CD14-positive monocyte (primary cell): ENCODE measurements around the gene MORF4L2. TPM values are rescaled to one million over a fixed set of nuclear protein-coding genes. Genes with fewer than 3 reads are reported as not detected.

Experiments
- DNase-seq, 3 donors: peaks; one replicate each; pipeline ENCODE4 v3.0.0-alpha.2; 2011 to 2022
- H2AFZ ChIP-seq: 2 replicates; pipeline ENCODE4 v1.6.0; 2012; ENCODE audit warnings: mild to moderate bottlenecking, low read depth, low read length, inconsistent platforms; ENCODE audit not compliant: insufficient read depth, poor library complexity, severe bottlenecking
- H3K27ac ChIP-seq, 2 donors: 1 replicate in 1 of 2; 2 replicates in 1 of 2; pipeline ENCODE4 v1.5.1; 2012 to 2013; ENCODE audit warnings: low read length in 2 of 2, control low read depth in 1 of 2, inconsistent platforms in 1 of 2, low read depth in 1 of 2, mild to moderate bottlenecking in 1 of 2
- H3K27me3 ChIP-seq, 2 donors: one replicate each; pipeline versions ENCODE4 v1.6.0 to v1.6.1; 2011 to 2013; ENCODE audit warnings: low read length in 2 of 2; ENCODE audit not compliant: control insufficient read depth in 2 of 2, insufficient read depth in 2 of 2
- H3K36me3 ChIP-seq, 2 donors: replicated peaks in 1 of 2; 1 replicate in 1 of 2; 2 replicates in 1 of 2; pipeline versions ENCODE4 v1.5.1 to v1.6.1; 2012 to 2013; ENCODE audit warnings: low read length in 2 of 2, control low read depth in 1 of 2, inconsistent platforms in 1 of 2, mild to moderate bottlenecking in 1 of 2; ENCODE audit not compliant: insufficient read depth in 2 of 2, control insufficient read depth in 1 of 2
- H3K4me1 ChIP-seq, 2 donors: 1 replicate in 1 of 2; 2 replicates in 1 of 2; pipeline versions ENCODE4 v1.5.1 to v1.6.1; 2012 to 2013; ENCODE audit warnings: low read length in 2 of 2, control low read depth in 1 of 2, inconsistent platforms in 1 of 2, mild to moderate bottlenecking in 1 of 2, moderate library complexity in 1 of 2; ENCODE audit not compliant: insufficient read depth in 2 of 2, control insufficient read depth in 1 of 2
- H3K4me2 ChIP-seq: replicated peaks from 2 replicates; pipeline ENCODE3; 2012; ENCODE audit warnings: low read length, moderate library complexity, mild to moderate bottlenecking; ENCODE audit not compliant: poor library complexity, severe bottlenecking; ENCODE audit errors: extremely low read depth
- H3K4me3 ChIP-seq, 3 experiments: fragments of 200-600 bp in 1 of 3; sonication (generic) in 1 of 3; replicated peaks in 1 of 3; 1 replicate in 2 of 3; 2 replicates in 1 of 3; pipeline ENCODE4 v1.5.1; 2011 to 2013; ENCODE audit warnings: low read length in 3 of 3, mild to moderate bottlenecking in 3 of 3, control low read depth in 2 of 3, low read depth in 2 of 3, inconsistent platforms in 1 of 3, moderate library complexity in 1 of 3
- H3K79me2 ChIP-seq: 2 replicates; pipeline ENCODE4 v1.6.0; 2012; ENCODE audit warnings: mild to moderate bottlenecking, control low read depth, inconsistent platforms, low read length, moderate library complexity; ENCODE audit not compliant: insufficient read depth
- H3K9ac ChIP-seq: 2 replicates; pipeline ENCODE4 v1.6.0; 2017; ENCODE audit warnings: low read length, mild to moderate bottlenecking; ENCODE audit not compliant: insufficient read depth, poor library complexity, severe bottlenecking
- H3K9me3 ChIP-seq, 2 donors: replicated peaks in 1 of 2; 1 replicate in 1 of 2; 2 replicates in 1 of 2; pipeline versions ENCODE4 v1.5.1 to v1.6.1; 2012 to 2013; ENCODE audit warnings: low read length in 2 of 2, control low read depth in 1 of 2; ENCODE audit not compliant: control insufficient read depth in 1 of 2, insufficient read depth in 1 of 2
- H4K20me1 ChIP-seq: 2 replicates; pipeline ENCODE4 v1.6.0; 2012; ENCODE audit warnings: mild to moderate bottlenecking, low read length, control low read depth, moderate library complexity; ENCODE audit not compliant: insufficient read depth
- H3K27ac Mint-ChIP-seq, 7 donors: one replicate each; pipeline ENCODE4 v1.8.0; 2020; ENCODE audit warnings: mild to moderate bottlenecking in 7 of 7, mixed read lengths in 7 of 7, moderate library complexity in 6 of 7, inconsistent platforms in 2 of 7
- H3K27me3 Mint-ChIP-seq, 3 donors: one replicate each; pipeline ENCODE4 v1.8.0; 2021 to 2022; ENCODE audit warnings: low read depth in 3 of 3, mild to moderate bottlenecking in 3 of 3, mixed read lengths in 3 of 3, moderate library complexity in 3 of 3, inconsistent platforms in 1 of 3
- H3K36me3 Mint-ChIP-seq, 2 donors: one replicate each; pipeline ENCODE4 v1.8.0; 2020; ENCODE audit warnings: mixed read lengths in 2 of 2, inconsistent platforms in 1 of 2, mild to moderate bottlenecking in 1 of 2
- H3K4me1 Mint-ChIP-seq: one replicate; pipeline ENCODE4 v1.8.0; 2020; ENCODE audit warnings: mild to moderate bottlenecking, mixed read lengths
- H3K4me3 Mint-ChIP-seq, 2 donors: one replicate each; pipeline ENCODE4 v1.8.0; 2020; ENCODE audit warnings: mild to moderate bottlenecking in 2 of 2, mixed read lengths in 2 of 2, moderate library complexity in 1 of 2
- H3K9me3 Mint-ChIP-seq, 7 donors: one replicate each; pipeline ENCODE4 v1.8.0; 2020 to 2022; ENCODE audit warnings: mixed read lengths in 7 of 7, mild to moderate bottlenecking in 6 of 7, moderate library complexity in 6 of 7, inconsistent platforms in 2 of 7
- WGBS: methylation state at CpG from one replicate; pipeline ENCODE4 v1.1.5; 2013; ENCODE audit warnings: missing lambda C conversion rate; ENCODE audit not compliant: insufficient coverage; 5-methylcytosine and 5-hydroxymethylcytosine counted together
- intact Hi-C, 2 donors: fragments of 100-400 bp; cut with micrococcal nuclease; formaldehyde crosslinking; loops; one replicate each; pipeline versions ENCODE4 v1.15.0 to v1.15.1; 2023
- polyA plus RNA-seq, 3 donors: library from polyadenylated mRNA; depleted of rRNA in 1 of 3; unstranded in 2 of 3; stranded (reverse) in 1 of 3; fragments of 300-500 nt in 2 of 3; fragments of >200 nt in 1 of 3; fragmentation: Illumina TruSeq in 2 of 3; gene quantifications; 1 replicate in 2 of 3; 2 replicates in 1 of 3; pipeline ENCODE4 v1.2.3, GENCODE V29; 2012 to 2021
- TF ChIP-seq, protein P1 (sequence below): fragments of 200-600 bp; IDR thresholded peaks from one replicate; pipeline ENCODE4 v1.8.0; 2022; ENCODE audit warnings: antibody characterized with exemption, mild to moderate bottlenecking

MORF4L2 gene
- polyA plus RNA-seq, 3 donors = 83.5 to 86.4 (median 83.9) TPM

DNA sequence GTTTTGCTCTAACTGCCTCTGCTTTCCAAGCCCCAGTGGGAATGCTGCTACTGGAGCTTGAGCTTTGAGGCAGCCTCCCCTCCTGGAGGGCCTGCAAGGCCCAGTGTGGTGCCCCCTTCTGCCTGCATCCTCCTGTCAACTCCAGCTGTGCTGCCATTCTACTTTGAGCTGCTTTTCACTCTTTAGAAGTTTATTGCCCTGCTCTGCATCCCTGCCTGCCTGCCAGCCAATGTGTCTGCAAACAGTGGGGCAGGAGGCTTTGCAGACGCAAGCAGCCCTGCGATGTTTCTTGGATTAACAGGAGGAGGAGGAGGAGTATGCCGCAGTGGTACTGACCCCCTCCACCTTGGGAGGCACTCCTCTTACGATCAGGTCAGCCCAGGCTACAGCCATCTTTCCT lies 40.6 kb upstream of the MORF4L2 start:
- no peak overlapping the region for H3K27ac Mint-ChIP-seq
- peaks cover 29% of the 10 kb centered on the region for H3K4me1 Mint-ChIP-seq

DNA sequence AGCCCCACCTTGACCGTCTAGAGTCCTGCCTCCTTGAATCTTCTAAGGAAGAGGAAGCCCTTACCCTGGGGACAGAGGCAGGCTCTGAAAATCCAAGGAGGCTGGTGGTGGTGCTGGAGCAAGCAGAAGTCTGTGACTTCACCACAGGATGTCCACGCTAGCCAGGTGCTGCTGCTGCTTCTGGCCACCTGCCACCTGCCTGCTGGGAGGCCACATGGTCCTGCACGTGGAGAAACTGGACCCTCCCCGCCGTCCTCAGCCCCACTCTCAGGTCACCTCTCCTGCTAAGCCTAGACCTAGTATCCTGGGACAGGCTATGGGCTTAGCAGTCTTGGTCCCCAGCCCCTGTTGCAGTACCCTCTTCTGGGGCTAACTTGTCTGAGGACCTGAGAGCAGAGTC lies 40.0 kb upstream of the MORF4L2 start:
- H3K27ac Mint-ChIP-seq = peak overlapping the region in 1 of 7 donors; percentile 21
- TF ChIP-seq, protein P1, sequence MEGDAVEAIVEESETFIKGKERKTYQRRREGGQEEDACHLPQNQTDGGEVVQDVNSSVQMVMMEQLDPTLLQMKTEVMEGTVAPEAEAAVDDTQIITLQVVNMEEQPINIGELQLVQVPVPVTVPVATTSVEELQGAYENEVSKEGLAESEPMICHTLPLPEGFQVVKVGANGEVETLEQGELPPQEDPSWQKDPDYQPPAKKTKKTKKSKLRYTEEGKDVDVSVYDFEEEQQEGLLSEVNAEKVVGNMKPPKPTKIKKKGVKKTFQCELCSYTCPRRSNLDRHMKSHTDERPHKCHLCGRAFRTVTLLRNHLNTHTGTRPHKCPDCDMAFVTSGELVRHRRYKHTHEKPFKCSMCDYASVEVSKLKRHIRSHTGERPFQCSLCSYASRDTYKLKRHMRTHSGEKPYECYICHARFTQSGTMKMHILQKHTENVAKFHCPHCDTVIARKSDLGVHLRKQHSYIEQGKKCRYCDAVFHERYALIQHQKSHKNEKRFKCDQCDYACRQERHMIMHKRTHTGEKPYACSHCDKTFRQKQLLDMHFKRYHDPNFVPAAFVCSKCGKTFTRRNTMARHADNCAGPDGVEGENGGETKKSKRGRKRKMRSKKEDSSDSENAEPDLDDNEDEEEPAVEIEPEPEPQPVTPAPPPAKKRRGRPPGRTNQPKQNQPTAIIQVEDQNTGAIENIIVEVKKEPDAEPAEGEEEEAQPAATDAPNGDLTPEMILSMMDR = no peak
- no peaks in the 10 kb centered on the region for H4K20me1 ChIP-seq
- no peak overlapping the region for H3K4me3 ChIP-seq
- no peaks in the 10 kb centered on the region for H3K36me3 ChIP-seq
- 80% methylated on average over 5 of the region's 5 CpGs for WGBS
- no peak for DNase-seq
- H3K27ac ChIP-seq = no peak overlapping the region
- no peaks in the 10 kb centered on the region for H3K9me3 Mint-ChIP-seq
- H3K79me2 ChIP-seq = no peaks in the 10 kb centered on the region
- H3K27me3 ChIP-seq = no peaks in the 10 kb centered on the region
- peaks cover 23% of the 10 kb centered on the region for H3K4me1 Mint-ChIP-seq
- no peak overlapping the region for H3K9ac ChIP-seq
- H3K27me3 Mint-ChIP-seq = peaks cover 0 to 7% (median 0%) of the 10 kb centered on the region in 3 donors
- no peak overlapping the region for H3K4me2 ChIP-seq
- H3K36me3 Mint-ChIP-seq = no peaks in the 10 kb centered on the region
- intact Hi-C loops = no loop called here
- no peaks in the 10 kb centered on the region for H3K9me3 ChIP-seq
- no peak overlapping the region for H3K4me3 Mint-ChIP-seq
- peaks cover 26 to 27% of the 10 kb centered on the region in 2 donors for H3K4me1 ChIP-seq
- H2AFZ ChIP-seq = no peak overlapping the region

More for the DNA sequence above, 40.6 kb upstream of the MORF4L2 start:
- Histone ChIP-seq H3K9ac (no peak overlapping the region), H2AFZ (peak overlapping the region; percentile 3), H4K20me1 (no peaks in the 10 kb centered on the region), H3K27ac (no peak overlapping the region), H3K27me3 (no peaks in the 10 kb centered on the region), H3K4me3 (no peak overlapping the region), H3K79me2 (no peaks in the 10 kb centered on the region), H3K36me3 (no peaks in the 10 kb centered on the region), H3K9me3 (no peaks in the 10 kb centered on the region), H3K4me1 (peaks cover 32 to 33% of the 10 kb centered on the region in 2 donors), H3K4me2 (no peak overlapping the region)
- Mint-ChIP-seq H3K27me3 (peaks cover 0 to 7% (median 0%) of the 10 kb centered on the region in 3 donors), H3K9me3 (no peaks in the 10 kb centered on the region), H3K36me3 (no peaks in the 10 kb centered on the region), H3K4me3 (no peak overlapping the region)
- TF ChIP-seq, protein P1 = no peak
- no peak for DNase-seq
- intact Hi-C loops = no loop called here
- WGBS = 100% methylated on average over 2 of the region's 4 CpGs
